ENCODE data around the gene NTS.

The NTS gene

GRCh38 chr12:85828576-85828975, 45.5 kb upstream of the NTS start (continued):
- no peak for TF ChIP-seq KLF17 (tag by site-specific recombination; IDR thresholded peaks at IDR 0.05)

GRCh38 chr12:85829391-85829790, 44.7 kb upstream of the NTS start:
- no peaks in the 10 kb centered on the region for H3K36me3 ChIP-seq (ENCODE audit: control insufficient read depth in 2 of 2, insufficient read depth in 1 of 2, low read length in 2 of 2)
- H3K27ac ChIP-seq (ENCODE audit: extremely low read depth, low read depth, low read length), result no peak overlapping the region
- peaks cover 31% of the 10 kb centered on the region for H3K4me1 ChIP-seq (ENCODE audit: control insufficient read depth, insufficient read depth, low read length)
- TF ChIP-seq ZNF146 (tag by site-specific recombination; IDR thresholded peaks at IDR 0.05) (no peak), ZNF600 (tag by site-specific recombination; IDR thresholded peaks at IDR 0.05) (no peak), ZNF571 (tag by site-specific recombination; IDR thresholded peaks at IDR 0.05) (no peak), ZNF777 (tag by site-specific recombination; IDR thresholded peaks at IDR 0.05; ENCODE audit: borderline replicate concordance) (no peak), AEBP2 (tag by site-specific recombination; IDR thresholded peaks at IDR 0.05; ENCODE audit: borderline replicate concordance) (no peak), HOXA7 (CRISPR knock-in tag; IDR thresholded peaks at IDR 0.05; ENCODE audit: borderline replicate concordance) (no peak), ZNF785 (tag by site-specific recombination; IDR thresholded peaks at IDR 0.05) (no peak), PRDM6 (tag by site-specific recombination; IDR thresholded peaks at IDR 0.05) (no peak), ZNF223 (tag by site-specific recombination; IDR thresholded peaks at IDR 0.05) (no peak), ZNF398 (tag by site-specific recombination; IDR thresholded peaks at IDR 0.05) (no peak), ZXDB (tag by site-specific recombination; IDR thresholded peaks at IDR 0.05) (no peak), ZFP69B (tag by site-specific recombination; IDR thresholded peaks at IDR 0.05) (no peak), ZNF654 (tag by site-specific recombination; IDR thresholded peaks at IDR 0.05; ENCODE audit: low read depth) (no peak), ZNF776 (tag by site-specific recombination; IDR thresholded peaks at IDR 0.05; ENCODE audit: borderline replicate concordance) (no peak), ZNF585B (tag by site-specific recombination; IDR thresholded peaks at IDR 0.05) (no peak)
- ChIA-PET CTCF (no interaction called here), POLR2A (no interaction called here)
- no peak overlapping the region for H3K4me3 ChIP-seq (ENCODE audit: low read depth, low read length)
- H3K9me3 ChIP-seq (ENCODE audit: control insufficient read depth, insufficient read depth, low read depth, low read length), result no peaks in the 10 kb centered on the region

GRCh38 chr12:85831327-85831990, 42.6 kb upstream of the NTS start:
- Histone ChIP-seq H3K9me3 (ENCODE audit: control insufficient read depth, insufficient read depth, low read depth, low read length) (no peaks in the 10 kb centered on the region), H3K27ac (ENCODE audit: extremely low read depth, low read depth, low read length) (no peak overlapping the region), H3K4me1 (ENCODE audit: control insufficient read depth, insufficient read depth, low read length) (peaks cover 50% of the 10 kb centered on the region), H3K4me3 (ENCODE audit: low read depth, low read length) (no peak overlapping the region), H3K36me3 (ENCODE audit: control insufficient read depth in 2 of 2, insufficient read depth in 1 of 2, low read length in 2 of 2) (no peaks in the 10 kb centered on the region)
- ChIA-PET POLR2A (no interaction called here), CTCF (interaction anchor here (1.1 to 1.2 kb wide), 2 partner anchors 32 to 36 kb away, joined by 4 to 6 read pairs; no protein-coding TSS in a partner anchor)
- TF ChIP-seq ZNF2 (tag by site-specific recombination; IDR thresholded peaks at IDR 0.05), result no peak
- TF ChIP-seq ZNF132 (tag by site-specific recombination; IDR thresholded peaks at IDR 0.05; ENCODE audit: borderline replicate concordance), result no peak
- no peak for TF ChIP-seq SP2 (tag by site-specific recombination; IDR thresholded peaks at IDR 0.05)
- no peak for TF ChIP-seq ZBTB21 (tag by site-specific recombination; IDR thresholded peaks at IDR 0.05)
- TF ChIP-seq HOXA7 (CRISPR knock-in tag; IDR thresholded peaks at IDR 0.05; ENCODE audit: borderline replicate concordance), result no peak
- no peak for TF ChIP-seq ZNF768 (tag by site-specific recombination; IDR thresholded peaks at IDR 0.05)
- TF ChIP-seq ZNF513 (tag by site-specific recombination; IDR thresholded peaks at IDR 0.05), result no peak
- TF ChIP-seq ZNF48 (tag by site-specific recombination; IDR thresholded peaks at IDR 0.05), result no peak
- no peak for TF ChIP-seq ZNF626 (tag by site-specific recombination; IDR thresholded peaks at IDR 0.05)
